PC-9 (cell line): ENCODE results near the gene LILRB3.

Experiments
- CTCF ChIP-seq: fragments of 200-600 bp; sonication (generic); conservative IDR thresholded peaks from 2 replicates; pipeline ENCODE4 v1.6.1; 2017; ENCODE audit warnings: mixed run types, antibody characterized with exemption, mild to moderate bottlenecking, moderate library complexity
- EZH2 ChIP-seq: fragments of 200-600 bp; sonication (generic); IDR thresholded peaks from 2 replicates; pipeline ENCODE4 v1.8.0; 2017; ENCODE audit warnings: antibody characterized with exemption, low read depth

GRCh38 chr19:54233941-54234340 is 11.1 kb upstream of the LILRB3 start:
- no peak for TF ChIP-seq CTCF
- TF ChIP-seq EZH2 = no peak
